SU-DHL-6 (cell line): ENCODE results near the gene IFNA14.

Source experiments
- H2AFZ ChIP-seq: fragments of 200-600 bp; sonication (generic); 2 replicates; pipeline ENCODE4 v1.6.1; 2014; ENCODE audit warnings: low read depth, mild to moderate bottlenecking, moderate library complexity, mixed read lengths, antibody characterized with exemption, low read length; ENCODE audit not compliant: severe bottlenecking
- H3F3A ChIP-seq: fragments of 200-600 bp; shearing (Covaris generic); 2 replicates; pipeline ENCODE4 v1.6.0; 2016; ENCODE audit warnings: antibody characterized with exemption, mild to moderate bottlenecking; ENCODE audit not compliant: insufficient read depth
- H3K27ac ChIP-seq: fragments of 200-600 bp; sonication (generic); 2 replicates; pipeline ENCODE4 v1.5.1; 2016; ENCODE audit warnings: low read depth, mild to moderate bottlenecking, low read length, moderate library complexity, mixed read lengths
- H3K27me3 ChIP-seq: fragments of 200-600 bp; sonication (generic), shearing (Covaris generic); 2 replicates; pipeline ENCODE4 v1.6.0; 2014; ENCODE audit warnings: mild to moderate bottlenecking, low read length
- H3K36me3 ChIP-seq: fragments of 200-600 bp; sonication (generic); 2 replicates; pipeline ENCODE4 v1.6.1; 2014; ENCODE audit warnings: mild to moderate bottlenecking, low read length, mixed read lengths
- H3K4me2 ChIP-seq: fragments of 300-600, 200-600 bp; shearing (Covaris generic), sonication (generic); 2 replicates; pipeline ENCODE4 v1.6.0; 2014; ENCODE audit warnings: low read length, low read depth, mild to moderate bottlenecking; ENCODE audit not compliant: poor library complexity, severe bottlenecking
- H3K4me3 ChIP-seq: fragments of 200-600 bp; sonication (generic); 2 replicates; pipeline ENCODE4 v1.5.1; 2014; ENCODE audit warnings: antibody characterized with exemption, low read length, mild to moderate bottlenecking, mixed read lengths; ENCODE audit not compliant: insufficient read depth, poor library complexity, severe bottlenecking
- H3K79me2 ChIP-seq: fragments of 200-600 bp; sonication (generic); 2 replicates; pipeline ENCODE4 v1.6.1; 2014; ENCODE audit warnings: mild to moderate bottlenecking, low read length, moderate library complexity; ENCODE audit not compliant: insufficient read depth
- H3K9ac ChIP-seq: fragments of 200-600 bp; sonication (generic); 2 replicates; pipeline ENCODE4 v1.7.0; 2014; ENCODE audit warnings: mild to moderate bottlenecking, low read length
- H3K9me2 ChIP-seq: fragments of 200-600 bp; sonication (generic); replicated peaks from 2 replicates; pipeline ENCODE4 v1.6.1; 2014; ENCODE audit warnings: low read length; ENCODE audit not compliant: insufficient read depth
- H3K9me3 ChIP-seq: fragments of 200-600 bp; sonication (generic); 2 replicates; pipeline ENCODE4 v1.6.1; 2014; ENCODE audit warnings: low read length, mixed read lengths; ENCODE audit not compliant: insufficient read depth
- H4K20me1 ChIP-seq: fragments of 200-600 bp; sonication (generic); 2 replicates; pipeline ENCODE4 v1.6.1; 2014; ENCODE audit warnings: low read depth, mild to moderate bottlenecking, antibody characterized with exemption, low read length, moderate library complexity, mixed read lengths
- EZH2phosphoT487 ChIP-seq: fragments of 200-600 bp; sonication (generic), shearing (Covaris generic); conservative IDR thresholded peaks from 2 replicates; pipeline ENCODE4 v1.6.1; 2018; ENCODE audit warnings: mild to moderate bottlenecking, antibody characterized with exemption, low read length, moderate library complexity, mixed read lengths
- TF ChIP-seq, protein P1 (sequence below): fragments of 200-600 bp; sonication (generic); IDR thresholded peaks from one replicate; pipeline ENCODE4 v1.5.1; 2017; ENCODE audit warnings: antibody characterized with exemption, mild to moderate bottlenecking, low read length, moderate library complexity; ENCODE audit not compliant: insufficient read depth, poor library complexity, severe bottlenecking

The IFNA14 gene

DNA sequence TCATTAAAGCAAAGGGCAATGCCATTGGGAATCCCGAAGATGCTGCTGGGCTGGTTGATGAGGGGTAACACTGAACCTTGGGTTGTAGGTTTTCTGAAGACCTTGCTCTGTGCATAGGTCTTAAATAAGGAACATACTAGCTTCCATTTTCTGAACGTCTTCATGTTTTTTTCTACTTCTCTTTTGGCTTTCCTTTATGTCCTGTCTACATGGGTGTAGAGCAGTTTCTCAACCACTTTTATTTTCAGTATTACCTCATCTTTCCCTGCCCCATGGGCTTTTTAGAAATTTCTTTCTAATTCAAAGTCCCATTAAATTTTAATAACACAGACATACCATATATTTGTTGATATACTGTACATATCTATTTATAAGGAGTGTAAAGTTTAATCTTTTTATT is at the start of gene IFNA14:
Gene IFNA14 (minus strand): TSS at position 95 of the 400 bp plus-strand sequence. CDS start 70 bp downstream, at position 25.
- H3K9me2 ChIP-seq, result no peaks in the 10 kb centered on the region
- H3K9me3 ChIP-seq, result no peaks in the 10 kb centered on the region
- no peaks in the 10 kb centered on the region for H3K27me3 ChIP-seq
- TF ChIP-seq, protein P1, sequence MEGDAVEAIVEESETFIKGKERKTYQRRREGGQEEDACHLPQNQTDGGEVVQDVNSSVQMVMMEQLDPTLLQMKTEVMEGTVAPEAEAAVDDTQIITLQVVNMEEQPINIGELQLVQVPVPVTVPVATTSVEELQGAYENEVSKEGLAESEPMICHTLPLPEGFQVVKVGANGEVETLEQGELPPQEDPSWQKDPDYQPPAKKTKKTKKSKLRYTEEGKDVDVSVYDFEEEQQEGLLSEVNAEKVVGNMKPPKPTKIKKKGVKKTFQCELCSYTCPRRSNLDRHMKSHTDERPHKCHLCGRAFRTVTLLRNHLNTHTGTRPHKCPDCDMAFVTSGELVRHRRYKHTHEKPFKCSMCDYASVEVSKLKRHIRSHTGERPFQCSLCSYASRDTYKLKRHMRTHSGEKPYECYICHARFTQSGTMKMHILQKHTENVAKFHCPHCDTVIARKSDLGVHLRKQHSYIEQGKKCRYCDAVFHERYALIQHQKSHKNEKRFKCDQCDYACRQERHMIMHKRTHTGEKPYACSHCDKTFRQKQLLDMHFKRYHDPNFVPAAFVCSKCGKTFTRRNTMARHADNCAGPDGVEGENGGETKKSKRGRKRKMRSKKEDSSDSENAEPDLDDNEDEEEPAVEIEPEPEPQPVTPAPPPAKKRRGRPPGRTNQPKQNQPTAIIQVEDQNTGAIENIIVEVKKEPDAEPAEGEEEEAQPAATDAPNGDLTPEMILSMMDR, result no peak
- no peak for TF ChIP-seq EZH2phosphoT487
- no peak within 1 kb of the TSS for H2AFZ ChIP-seq
- H4K20me1 ChIP-seq, result no peaks in the 10 kb centered on the region
- no peaks in the 10 kb centered on the region for H3K36me3 ChIP-seq
- H3K27ac ChIP-seq, result no peak within 1 kb of the TSS
- H3K79me2 ChIP-seq, result no peaks in the 10 kb centered on the region
- H3K4me2 ChIP-seq, result no peak within 1 kb of the TSS
- H3F3A ChIP-seq, result no peaks in the 10 kb centered on the region
- no peak within 1 kb of the TSS for H3K9ac ChIP-seq
- no peak within 1 kb of the TSS for H3K4me3 ChIP-seq

DNA sequence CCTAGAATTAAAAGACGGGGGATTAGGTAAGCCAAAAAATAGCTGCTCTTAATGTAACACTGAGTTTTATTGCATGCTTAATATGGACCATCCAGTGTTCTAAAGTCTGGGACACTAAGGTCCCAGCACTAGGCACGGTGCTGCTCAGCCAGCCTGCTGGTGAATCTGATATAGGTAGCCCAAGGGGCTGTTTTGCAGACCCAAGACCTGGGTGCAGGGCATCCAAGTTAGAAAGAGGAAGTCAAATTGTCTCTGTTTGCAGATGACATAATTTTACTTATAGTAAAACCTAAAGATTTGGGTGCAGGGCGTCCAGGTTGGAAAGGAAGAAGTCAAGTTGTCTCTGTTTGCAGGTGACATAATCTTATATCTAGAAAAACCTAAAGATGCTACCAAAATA is 47.5 kb upstream of the IFNA14 start:
- H3K9me2 ChIP-seq, result no peaks in the 10 kb centered on the region
- TF ChIP-seq EZH2phosphoT487, result no peak
- TF ChIP-seq, protein P1, result no peak
- H3K36me3 ChIP-seq, result no peaks in the 10 kb centered on the region
- H3K4me3 ChIP-seq, result no peak overlapping the region
- no peak overlapping the region for H3K27ac ChIP-seq
- H2AFZ ChIP-seq, result no peak overlapping the region
- H3K27me3 ChIP-seq, result no peaks in the 10 kb centered on the region
- no peaks in the 10 kb centered on the region for H4K20me1 ChIP-seq
- no peaks in the 10 kb centered on the region for H3F3A ChIP-seq
- H3K4me2 ChIP-seq, result no peak overlapping the region
- no peak overlapping the region for H3K9ac ChIP-seq
- H3K9me3 ChIP-seq, result no peaks in the 10 kb centered on the region
- H3K79me2 ChIP-seq, result no peaks in the 10 kb centered on the region

DNA sequence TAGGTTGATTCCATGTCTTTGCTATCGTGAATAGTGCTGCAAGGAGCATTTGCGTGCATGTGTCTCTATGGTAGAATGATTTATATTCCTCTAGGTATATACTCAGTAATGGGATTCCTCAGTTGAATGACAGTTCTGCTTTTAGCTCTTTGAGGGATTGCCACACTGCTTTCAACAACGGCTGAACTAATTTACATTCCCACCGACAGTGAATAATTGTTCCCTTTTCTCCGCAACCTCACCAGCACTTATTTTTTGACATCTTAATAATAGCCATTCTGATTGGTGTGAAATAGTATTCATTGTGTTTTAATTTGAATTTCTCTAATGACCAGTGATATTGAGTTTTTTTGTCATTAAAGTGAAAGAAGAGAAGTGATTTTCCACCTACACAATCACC is 46.9 kb upstream of the IFNA14 start:
- Histone ChIP-seq H3F3A (no peaks in the 10 kb centered on the region), H3K9me3 (no peaks in the 10 kb centered on the region), H2AFZ (no peak overlapping the region), H3K27ac (no peak overlapping the region), H3K36me3 (no peaks in the 10 kb centered on the region), H3K27me3 (no peaks in the 10 kb centered on the region), H3K9ac (no peak overlapping the region), H3K4me2 (no peak overlapping the region), H3K79me2 (no peaks in the 10 kb centered on the region), H4K20me1 (no peaks in the 10 kb centered on the region), H3K9me2 (no peaks in the 10 kb centered on the region), H3K4me3 (no peak overlapping the region)
- TF ChIP-seq, protein P1, result no peak
- no peak for TF ChIP-seq EZH2phosphoT487

DNA sequence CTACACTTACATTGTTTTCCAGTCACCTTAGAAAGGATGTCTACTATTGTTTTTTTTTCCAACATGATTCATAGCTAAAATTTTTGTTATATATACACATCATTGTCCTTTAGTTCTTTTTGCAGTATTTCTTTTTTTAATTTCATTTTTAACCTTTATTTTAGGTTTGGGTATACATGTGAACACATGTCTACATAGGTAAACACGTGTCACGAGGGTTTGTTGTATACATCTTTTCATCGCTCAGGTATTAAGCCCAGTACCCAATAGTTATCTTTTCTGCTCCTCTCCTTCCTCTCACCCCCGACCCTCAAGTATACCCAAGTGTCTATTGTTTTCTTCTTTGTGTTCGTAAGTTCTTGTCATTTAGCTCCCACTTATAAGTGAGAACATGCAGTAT is 46.3 kb upstream of the IFNA14 start:
- Histone ChIP-seq H3K27me3 (no peaks in the 10 kb centered on the region), H3K9ac (no peak overlapping the region), H2AFZ (no peak overlapping the region), H3K36me3 (no peaks in the 10 kb centered on the region), H3K9me3 (no peaks in the 10 kb centered on the region), H3K9me2 (no peaks in the 10 kb centered on the region), H3K79me2 (no peaks in the 10 kb centered on the region), H3F3A (no peaks in the 10 kb centered on the region), H3K4me3 (no peak overlapping the region), H3K4me2 (no peak overlapping the region), H4K20me1 (no peaks in the 10 kb centered on the region), H3K27ac (no peak overlapping the region)
- TF ChIP-seq, protein P1, result no peak
- no peak for TF ChIP-seq EZH2phosphoT487
